ENCODE measurements around the gene SPCS2. TPM values are rescaled to one million over a fixed set of nuclear protein-coding genes. Genes with fewer than 3 reads are reported as not detected.

SPCS2 gene
- polyA plus RNA-seq, 1 of the 3 experiments (the other 2 are of a cell fraction), result 49.1 TPM

GRCh38 chr11:75023446-75024067, 74.5 kb downstream of the SPCS2 start:
- Histone ChIP-seq H3K27me3 (ENCODE audit: insufficient read depth) (no peaks in the 10 kb centered on the region), H3K9me3 (no peaks in the 10 kb centered on the region)
- DNase-seq, result no peak

More at GRCh38 chr11:75023446-75024067, 74.5 kb downstream of the SPCS2 start:
- H3K9me2 ChIP-seq, result no peaks in the 10 kb centered on the region
- H4K20me1 ChIP-seq (ENCODE audit: insufficient read depth), result no peaks in the 10 kb centered on the region
- H3K36me3 ChIP-seq (replicated peaks in 1 of 2; ENCODE audit: control insufficient read depth in 1 of 2, insufficient read depth in 2 of 2, low read length in 1 of 2), result no peaks in the 10 kb centered on the region
- H3F3A ChIP-seq (replicated peaks; ENCODE audit: insufficient read depth), result no peaks in the 10 kb centered on the region
- H2AFZ ChIP-seq (ENCODE audit: low read depth), result no peak overlapping the region
- TF ChIP-seq YY1 (IDR thresholded peaks at IDR 0.05; ENCODE audit: low read depth) (no peak), RCOR1 (IDR thresholded peaks at IDR 0.05; ENCODE audit: low read length) (no peak), REST (IDR thresholded peaks at IDR 0.05; ENCODE audit: low read depth, low read length) (no peak), ELF1 (IDR thresholded peaks at IDR 0.05) (no peak), FOXM1 (IDR thresholded peaks at IDR 0.05; ENCODE audit: low read depth) (no peak), EP300 (IDR thresholded peaks at IDR 0.05; ENCODE audit: borderline replicate concordance in 1 of 2, low read depth in 1 of 2, low read length in 1 of 2) (no peak), MEF2A (IDR thresholded peaks at IDR 0.05; ENCODE audit: borderline replicate concordance, low read depth) (no peak), USF2 (IDR thresholded peaks at IDR 0.05; ENCODE audit: borderline replicate concordance, low read depth, low read length) (no peak), MAX (IDR thresholded peaks at IDR 0.05; ENCODE audit: low read depth) (no peak)
- H3K4me3 ChIP-seq (ENCODE audit: low read depth in 2 of 2, low read length in 1 of 2), result no peak overlapping the region
- CTCF ChIA-PET, result interaction anchor here (0.6 to 7.8 kb wide), 42 partner anchors 8 to 339 kb away, joined by 3 to 258 read pairs (median 6); partner anchors contain the start of gene NEU3
- no peak overlapping the region for H3K9ac ChIP-seq
- H3K79me2 ChIP-seq (ENCODE audit: insufficient read depth), result no peaks in the 10 kb centered on the region
- H3K4me1 ChIP-seq (ENCODE audit: control insufficient read depth in 1 of 2, insufficient read depth in 2 of 2, low read depth in 1 of 2, low read length in 1 of 2), result peaks cover 0 to 13% of the 10 kb centered on the region in 2 experiments; a peak in 1 of 4 replicates
- no peak overlapping the region for H3K4me2 ChIP-seq
- 94% methylated on average over 3 of the region's 6 CpGs for WGBS (ENCODE audit: low lambda C conversion rate)
- POLR2A ChIA-PET, result no interaction called here
- no peak overlapping the region for H3K27ac ChIP-seq (ENCODE audit: low read depth in 2 of 2, low read length in 1 of 2)
